RWPE2 (cell line): Measurements from ENCODE around the gene WDR72.

ENCODE experiments used
- ATAC-seq: fragments of 200-7000 bp; cut with Tn5 transposase; 3 replicates; pipeline ENCODE4 v1.9.1; 2021; ENCODE audit warnings: low read depth
- DNase-seq: peaks from one replicate; pipeline ENCODE4 v3.0.0-alpha.2; 2020; ENCODE audit warnings: low spot score
- H3K27ac ChIP-seq: fragments of 450-650 bp; 2 replicates; pipeline ENCODE4 v1.5.1; 2017; ENCODE audit warnings: mild to moderate bottlenecking; ENCODE audit not compliant: poor library complexity, severe bottlenecking
- H3K27me3 ChIP-seq: fragments of 250-450 bp; sonication (Bioruptor Pico); 2 replicates; pipeline ENCODE4 v1.5.1; 2021; ENCODE audit warnings: mild to moderate bottlenecking, moderate library complexity; ENCODE audit not compliant: insufficient read depth, poor library complexity, severe bottlenecking
- H3K36me3 ChIP-seq: fragments of 250-450 bp; sonication (Bioruptor Pico); 2 replicates; pipeline ENCODE4 v1.5.1; 2020; ENCODE audit warnings: low read depth, mild to moderate bottlenecking, moderate library complexity
- H3K4me1 ChIP-seq: fragments of 250-450 bp; sonication (Bioruptor Pico); 2 replicates; pipeline ENCODE4 v1.5.1; 2021; ENCODE audit warnings: mild to moderate bottlenecking, moderate library complexity; ENCODE audit not compliant: insufficient read depth, poor library complexity, severe bottlenecking
- H3K4me3 ChIP-seq: fragments of 250-450 bp; sonication (Bioruptor Pico); 2 replicates; pipeline ENCODE4 v1.5.1; 2021; ENCODE audit warnings: mild to moderate bottlenecking, moderate library complexity; ENCODE audit not compliant: severe bottlenecking
- H3K9me3 ChIP-seq: fragments of 250-450 bp; sonication (Bioruptor Pico); 2 replicates; pipeline ENCODE4 v1.5.1; 2021; ENCODE audit warnings: mild to moderate bottlenecking, moderate library complexity; ENCODE audit not compliant: severe bottlenecking
- TF ChIP-seq, protein P1 (sequence below): fragments of 450-650 bp; IDR thresholded peaks from one replicate; pipeline ENCODE4 v1.5.1; 2017; ENCODE audit warnings: mild to moderate bottlenecking, moderate library complexity; ENCODE audit not compliant: poor library complexity, severe bottlenecking

Gene WDR72

GRCh38 chr15:53506370-53506769 lies 253.1 kb downstream of the WDR72 start:
- Histone ChIP-seq H3K4me3 (no peak overlapping the region), H3K4me1 (no peaks in the 10 kb centered on the region), H3K36me3 (no peaks in the 10 kb centered on the region), H3K27me3 (no peaks in the 10 kb centered on the region), H3K27ac (no peak overlapping the region), H3K9me3 (no peaks in the 10 kb centered on the region)
- TF ChIP-seq, protein P1, sequence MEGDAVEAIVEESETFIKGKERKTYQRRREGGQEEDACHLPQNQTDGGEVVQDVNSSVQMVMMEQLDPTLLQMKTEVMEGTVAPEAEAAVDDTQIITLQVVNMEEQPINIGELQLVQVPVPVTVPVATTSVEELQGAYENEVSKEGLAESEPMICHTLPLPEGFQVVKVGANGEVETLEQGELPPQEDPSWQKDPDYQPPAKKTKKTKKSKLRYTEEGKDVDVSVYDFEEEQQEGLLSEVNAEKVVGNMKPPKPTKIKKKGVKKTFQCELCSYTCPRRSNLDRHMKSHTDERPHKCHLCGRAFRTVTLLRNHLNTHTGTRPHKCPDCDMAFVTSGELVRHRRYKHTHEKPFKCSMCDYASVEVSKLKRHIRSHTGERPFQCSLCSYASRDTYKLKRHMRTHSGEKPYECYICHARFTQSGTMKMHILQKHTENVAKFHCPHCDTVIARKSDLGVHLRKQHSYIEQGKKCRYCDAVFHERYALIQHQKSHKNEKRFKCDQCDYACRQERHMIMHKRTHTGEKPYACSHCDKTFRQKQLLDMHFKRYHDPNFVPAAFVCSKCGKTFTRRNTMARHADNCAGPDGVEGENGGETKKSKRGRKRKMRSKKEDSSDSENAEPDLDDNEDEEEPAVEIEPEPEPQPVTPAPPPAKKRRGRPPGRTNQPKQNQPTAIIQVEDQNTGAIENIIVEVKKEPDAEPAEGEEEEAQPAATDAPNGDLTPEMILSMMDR = no peak
- DNase-seq (no peak), ATAC-seq (0 out of 3 replicates have a peak, but pooled peaks have one; percentile 40)

DNA sequence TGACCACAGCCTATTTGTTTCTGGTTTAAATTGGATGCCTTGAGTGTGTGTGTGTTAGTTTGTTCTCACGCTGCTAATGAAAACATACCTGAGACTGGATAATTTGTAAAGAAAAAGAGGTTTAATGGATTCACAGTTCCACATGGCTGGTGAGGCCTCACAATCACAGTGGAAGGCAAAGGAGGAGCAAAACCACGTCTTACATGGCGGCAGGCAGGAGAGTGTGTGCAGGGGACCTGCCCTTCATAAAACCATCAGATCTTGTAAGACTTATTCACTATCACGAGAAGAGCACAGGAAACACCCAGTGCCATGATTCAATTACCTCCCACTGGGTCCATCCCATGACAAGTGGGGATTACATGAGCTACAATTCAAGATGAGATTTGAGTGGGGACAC lies 260.5 kb downstream of the WDR72 start:
- ATAC-seq = no peak
- H3K36me3 ChIP-seq = no peaks in the 10 kb centered on the region
- no peaks in the 10 kb centered on the region for H3K9me3 ChIP-seq
- DNase-seq = no peak
- H3K27me3 ChIP-seq = no peaks in the 10 kb centered on the region
- H3K4me3 ChIP-seq = no peak overlapping the region
- H3K27ac ChIP-seq = no peak overlapping the region
- H3K4me1 ChIP-seq = no peaks in the 10 kb centered on the region
- TF ChIP-seq, protein P1 = no peak

DNA sequence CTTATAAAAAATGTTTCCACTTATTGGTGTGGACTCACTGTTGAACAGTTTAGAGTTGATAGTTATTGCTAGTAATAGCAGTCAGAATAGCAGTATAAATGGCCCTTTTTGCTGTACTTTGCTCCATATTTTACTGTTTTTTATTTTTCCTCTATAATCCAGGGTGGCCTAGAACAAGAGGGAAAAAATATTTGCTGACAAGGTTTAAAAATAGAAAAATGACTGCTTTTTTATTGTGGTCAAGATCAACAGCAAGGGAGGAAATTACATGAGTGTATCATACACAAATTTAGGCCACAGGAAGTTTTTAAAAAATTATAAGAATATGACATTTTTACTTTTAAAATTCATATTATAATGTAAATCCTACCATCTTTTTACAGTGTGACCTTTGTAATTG lies 269.1 kb downstream of the WDR72 start:
- Histone ChIP-seq H3K27ac (no peak overlapping the region), H3K4me3 (no peak overlapping the region), H3K27me3 (peaks cover 13% of the 10 kb centered on the region), H3K4me1 (no peaks in the 10 kb centered on the region), H3K9me3 (no peaks in the 10 kb centered on the region), H3K36me3 (no peaks in the 10 kb centered on the region)
- no peak for ATAC-seq
- DNase-seq = no peak
- TF ChIP-seq, protein P1 = no peak

GRCh38 chr15:53482055-53482454 lies 277.4 kb downstream of the WDR72 start:
- peaks cover 3% of the 10 kb centered on the region for H3K27me3 ChIP-seq
- H3K4me3 ChIP-seq = no peak overlapping the region
- no peaks in the 10 kb centered on the region for H3K36me3 ChIP-seq
- ATAC-seq (no peak), DNase-seq (no peak)
- no peaks in the 10 kb centered on the region for H3K9me3 ChIP-seq
- TF ChIP-seq, protein P1 = no peak
- H3K27ac ChIP-seq = no peak overlapping the region
- H3K4me1 ChIP-seq = no peaks in the 10 kb centered on the region

DNA sequence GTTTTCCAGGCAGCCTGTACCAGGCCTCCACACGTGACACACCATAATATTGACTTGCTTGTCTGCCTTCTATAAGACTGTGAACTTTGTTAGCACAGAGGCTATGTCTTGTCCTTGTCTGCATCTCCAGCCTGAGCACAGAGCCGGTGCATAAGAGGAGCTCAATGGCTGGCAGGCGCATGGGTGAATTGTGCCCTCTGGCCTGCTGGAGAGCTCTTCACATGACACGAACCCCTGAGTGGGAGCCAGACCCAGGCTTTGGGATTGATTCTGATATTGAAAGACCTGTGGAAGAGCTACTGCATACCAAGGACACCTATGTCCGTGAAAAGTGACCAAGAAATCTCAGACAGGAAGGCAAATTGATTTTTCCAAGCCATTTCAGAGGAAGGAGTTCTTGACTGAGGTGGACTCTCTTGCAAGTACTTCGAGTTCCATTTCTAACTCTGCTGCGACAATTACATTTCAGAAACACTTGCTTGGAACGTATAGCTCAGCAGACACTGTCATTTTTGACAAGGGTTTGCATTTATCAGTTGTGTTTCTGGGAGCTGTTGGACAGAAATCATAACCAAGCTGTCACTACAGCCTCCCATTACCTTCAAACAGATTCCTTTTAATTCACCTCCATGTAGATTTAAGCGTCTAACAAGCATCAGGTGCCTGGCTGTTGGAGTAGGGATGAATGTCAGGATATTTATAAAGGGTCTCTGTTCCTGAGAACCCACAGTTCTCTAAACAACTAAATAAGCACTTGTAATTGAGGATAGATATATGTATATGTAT lies 281.3 kb downstream of the WDR72 start:
- DNase-seq (no peak), ATAC-seq (no peak)
- H3K9me3 ChIP-seq = no peaks in the 10 kb centered on the region
- no peak overlapping the region for H3K27ac ChIP-seq
- no peak overlapping the region for H3K4me3 ChIP-seq
- no peaks in the 10 kb centered on the region for H3K36me3 ChIP-seq
- TF ChIP-seq, protein P1 = no peak
- H3K4me1 ChIP-seq = no peaks in the 10 kb centered on the region
- H3K27me3 ChIP-seq = peaks cover 3% of the 10 kb centered on the region
